Panc1 (cell line): ENCODE results near the gene SAMD4A. TPM values are rescaled to one million over a fixed set of nuclear protein-coding genes. Genes with fewer than 3 reads are reported as not detected.
A peak's percentile ranks its signal among the peaks of the same experiment; 100 is the strongest.

Experiments
- ATAC-seq: fragments of 200-7000 bp; cut with Tn5 transposase; 2 replicates; pipeline ENCODE4 v1.9.1; 2020; ENCODE audit warnings: mild to moderate bottlenecking, moderate library complexity
- BruUV-seq: library from RNA; stranded (reverse); fragments of 400-500 nt; replicated peaks from 2 replicates; lab custom pipeline; 2021; lab: Mats Ljungman, UMichigan
- CTCF ChIA-PET: fragments of 300-600 bp; sonication (Branson Sonifier 250); formaldehyde crosslinking; loops from one replicate; lab custom pipeline; 2022; ENCODE audit warnings: antibody characterized with exemption; lab: Charles Lee
- POLR2A ChIA-PET: fragments of 300-600 bp; sonication (Branson Sonifier 250); formaldehyde crosslinking; loops from one replicate; lab custom pipeline; 2022; ENCODE audit warnings: antibody characterized with exemption; lab: Charles Lee
- DNase-seq: peaks from one replicate; pipeline ENCODE4 v3.0.0-alpha.2; 2010; ENCODE audit warnings: low read depth, low spot score
- H3K27ac ChIP-seq: 2 replicates; pipeline ENCODE4 v1.5.1; 2011; ENCODE audit warnings: mild to moderate bottlenecking, low read length, inconsistent platforms
- H3K27me3 ChIP-seq: fragments of 200-500 bp; sonication (Bioruptor generic); 2 replicates; pipeline ENCODE4 v1.6.0; 2014; ENCODE audit warnings: low read length, inconsistent platforms; ENCODE audit not compliant: control insufficient read depth, insufficient read depth
- H3K36me3 ChIP-seq: fragments of 200-500 bp; sonication (Bioruptor generic); 2 replicates; pipeline ENCODE4 v1.5.1; 2014; ENCODE audit warnings: inconsistent platforms, mild to moderate bottlenecking, low read length, moderate library complexity; ENCODE audit not compliant: control insufficient read depth, insufficient read depth
- H3K4me1 ChIP-seq: 2 replicates; pipeline ENCODE4 v1.5.1; 2011; ENCODE audit warnings: inconsistent platforms, mild to moderate bottlenecking, low read length, moderate library complexity; ENCODE audit not compliant: control insufficient read depth, insufficient read depth
- H3K4me3 ChIP-seq, 2 experiments: 2 replicates each; pipeline ENCODE4 v1.5.1; 2011 to 2012; ENCODE audit warnings: low read depth in 2 of 2, low read length in 2 of 2, mild to moderate bottlenecking in 2 of 2, inconsistent platforms in 1 of 2, moderate library complexity in 1 of 2
- H3K9me3 ChIP-seq: fragments of 200-500 bp; sonication (Bioruptor generic); 2 replicates; pipeline ENCODE4 v1.5.1; 2014; ENCODE audit warnings: low read depth, mild to moderate bottlenecking, inconsistent platforms, low read length, moderate library complexity; ENCODE audit not compliant: control insufficient read depth, insufficient read depth
- POLR2AphosphoS5 ChIP-seq: IDR thresholded peaks from 2 replicates; pipeline ENCODE4 v1.6.1; 2012; ENCODE audit warnings: mild to moderate bottlenecking, low read depth, low read length, moderate library complexity
- REST ChIP-seq, 2 experiments: IDR thresholded peaks; 2 replicates each; pipeline ENCODE4 v1.6.1; 2011 to 2012; ENCODE audit warnings: low read depth in 2 of 2, control low read depth in 1 of 2, low read length in 1 of 2, mild to moderate bottlenecking in 1 of 2, moderate library complexity in 1 of 2; ENCODE audit not compliant: insufficient read depth in 1 of 2
- SIN3A ChIP-seq: IDR thresholded peaks from 2 replicates; pipeline ENCODE4 v1.6.1; 2012; ENCODE audit warnings: low read depth, mild to moderate bottlenecking, low read length, moderate library complexity, borderline replicate concordance; ENCODE audit not compliant: insufficient read depth
- TCF7L2 ChIP-seq: IDR thresholded peaks from 2 replicates; pipeline ENCODE4 v1.6.1; 2011; ENCODE audit warnings: mild to moderate bottlenecking, low read depth, low read length, inconsistent platforms
- in situ Hi-C: cut with HindIII; loops from 2 replicates; pipeline ENCODE4 v1.10.0; 2016; ENCODE audit warnings: low sequenced_read_pairs, low pct_unique_long_range_greater_than_20kb
- intact Hi-C: fragments of 100-400 bp; cut with micrococcal nuclease; formaldehyde crosslinking; loops from one replicate; pipeline ENCODE4 v1.10.0; 2022; ENCODE audit not compliant: unreplicated experiment
- total RNA-seq: library from RNA; stranded (reverse); gene quantifications from one replicate; pipeline ENCODE4 v1.2.1, GENCODE V29; 2021; ENCODE audit not compliant: unreplicated experiment
- TF ChIP-seq, protein P1 (sequence below): fragments of 450-650 bp; IDR thresholded peaks from 2 replicates; pipeline ENCODE4 v1.5.1; 2017; ENCODE audit warnings: mild to moderate bottlenecking

The SAMD4A gene
- total RNA-seq, 1 experiment from 2014 or later: 15.2 TPM

DNA sequence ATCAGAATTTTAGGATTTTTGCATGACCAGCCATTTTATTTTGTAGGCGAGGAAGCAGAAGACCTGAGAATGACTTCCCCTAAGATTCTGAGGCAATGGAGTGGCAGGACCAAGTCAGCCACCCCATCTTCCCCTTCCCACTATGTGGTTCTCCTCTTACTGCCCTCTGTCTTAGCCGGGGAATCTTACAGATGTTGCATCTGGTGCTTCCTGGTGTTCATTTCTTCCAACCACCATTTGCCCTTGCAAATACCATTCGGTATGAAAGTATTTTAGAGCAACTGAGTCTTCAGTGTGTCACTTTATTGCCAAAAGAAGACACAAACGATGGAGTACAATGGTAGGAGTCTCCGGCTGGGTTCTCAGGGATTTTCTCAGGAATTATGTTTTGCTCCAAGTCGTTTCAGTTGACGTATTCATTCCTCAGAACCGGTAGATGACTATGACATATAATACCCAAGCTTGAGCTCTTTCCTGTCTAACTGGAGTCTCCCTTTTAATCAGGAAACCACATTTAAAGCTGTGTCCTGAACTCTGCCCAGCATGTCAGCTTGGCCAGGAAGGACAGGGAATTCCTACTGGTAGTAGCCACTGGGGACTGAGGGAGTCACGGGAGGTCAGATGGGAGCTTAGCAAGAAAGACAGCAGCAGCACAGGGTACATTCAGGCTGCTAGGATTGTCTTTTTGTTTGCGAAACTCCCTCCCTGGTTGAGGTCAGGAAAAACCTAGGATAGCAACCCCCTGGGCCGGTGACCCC is 87.0 kb downstream of the SAMD4A start:
- no peaks in the 10 kb centered on the region for H3K27me3 ChIP-seq
- POLR2A ChIA-PET: no interaction called here
- peak overlapping the region; percentile 83 for H3K27ac ChIP-seq
- H3K4me3 ChIP-seq: peak overlapping the region in 1 of 2 experiments; percentile 9; a peak in 1 of 4 replicates
- no peaks in the 10 kb centered on the region for H3K36me3 ChIP-seq
- no peak for DNase-seq
- CTCF ChIA-PET: interaction anchor here (0.8 kb wide), 1 partner anchor 62 kb away, joined by 5 read pairs; no protein-coding TSS in a partner anchor
- intact Hi-C loops (no loop called here), in situ Hi-C loops (no loop called here)
- H3K4me1 ChIP-seq: peaks cover 38% of the 10 kb centered on the region
- H3K9me3 ChIP-seq: no peaks in the 10 kb centered on the region
- BruUV-seq: no TSS peak
- peak; percentile 18; the same call in 1 of the 2 replicates for ATAC-seq
- TF ChIP-seq SIN3A (no peak), TCF7L2 (no peak), POLR2AphosphoS5 (no peak), REST (IDR thresholded peaks at IDR 0.05; ENCODE audit: insufficient read depth in 1 of 2, low read depth in 2 of 2, low read length in 1 of 2) (no peak)
- TF ChIP-seq, protein P1, sequence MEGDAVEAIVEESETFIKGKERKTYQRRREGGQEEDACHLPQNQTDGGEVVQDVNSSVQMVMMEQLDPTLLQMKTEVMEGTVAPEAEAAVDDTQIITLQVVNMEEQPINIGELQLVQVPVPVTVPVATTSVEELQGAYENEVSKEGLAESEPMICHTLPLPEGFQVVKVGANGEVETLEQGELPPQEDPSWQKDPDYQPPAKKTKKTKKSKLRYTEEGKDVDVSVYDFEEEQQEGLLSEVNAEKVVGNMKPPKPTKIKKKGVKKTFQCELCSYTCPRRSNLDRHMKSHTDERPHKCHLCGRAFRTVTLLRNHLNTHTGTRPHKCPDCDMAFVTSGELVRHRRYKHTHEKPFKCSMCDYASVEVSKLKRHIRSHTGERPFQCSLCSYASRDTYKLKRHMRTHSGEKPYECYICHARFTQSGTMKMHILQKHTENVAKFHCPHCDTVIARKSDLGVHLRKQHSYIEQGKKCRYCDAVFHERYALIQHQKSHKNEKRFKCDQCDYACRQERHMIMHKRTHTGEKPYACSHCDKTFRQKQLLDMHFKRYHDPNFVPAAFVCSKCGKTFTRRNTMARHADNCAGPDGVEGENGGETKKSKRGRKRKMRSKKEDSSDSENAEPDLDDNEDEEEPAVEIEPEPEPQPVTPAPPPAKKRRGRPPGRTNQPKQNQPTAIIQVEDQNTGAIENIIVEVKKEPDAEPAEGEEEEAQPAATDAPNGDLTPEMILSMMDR: no peak

GRCh38 chr14:54654605-54655004 is 87.7 kb downstream of the SAMD4A start:
- in situ Hi-C loops (no loop called here), intact Hi-C loops (no loop called here)
- ChIA-PET POLR2A (interaction anchor here (0.6 kb wide), 1 partner anchor 56 kb away, joined by 3 read pairs; no protein-coding TSS in a partner anchor), CTCF (interaction anchor here (0.8 kb wide), 1 partner anchor 63 kb away, joined by 5 read pairs; no protein-coding TSS in a partner anchor)
- TF ChIP-seq, protein P1: no peak
- no peak for TF ChIP-seq REST (IDR thresholded peaks at IDR 0.05; ENCODE audit: insufficient read depth in 1 of 2, low read depth in 2 of 2, low read length in 1 of 2)
- no peak for TF ChIP-seq SIN3A
- H3K27ac ChIP-seq: peak overlapping the region; percentile 83
- no peaks in the 10 kb centered on the region for H3K9me3 ChIP-seq
- no peak overlapping the region for H3K4me3 ChIP-seq
- H3K27me3 ChIP-seq: no peaks in the 10 kb centered on the region
- ATAC-seq (no peak), DNase-seq (no peak)
- no peaks in the 10 kb centered on the region for H3K36me3 ChIP-seq
- H3K4me1 ChIP-seq: peaks cover 38% of the 10 kb centered on the region
- BruUV-seq: no TSS peak
